Mesendoderm (in vitro differentiated cells): ENCODE results near the gene DEPDC1B. TPM values are rescaled to one million over a fixed set of nuclear protein-coding genes. Genes with fewer than 3 reads are reported as not detected.

Experiments used
- DNase-seq: peaks from one replicate; pipeline ENCODE4 v3.0.0; 2013
- H2AK5ac ChIP-seq: 2 replicates; pipeline ENCODE4 v1.6.1; 2013; ENCODE audit warnings: low read length, inconsistent platforms
- H2BK120ac ChIP-seq: 2 replicates; pipeline ENCODE4 v1.6.1; 2013; ENCODE audit warnings: low read depth, mild to moderate bottlenecking, low read length, moderate library complexity, mixed read lengths
- H2BK15ac ChIP-seq: replicated peaks from 2 replicates; pipeline ENCODE4 v1.6.1; 2013; ENCODE audit warnings: low read depth, mild to moderate bottlenecking, moderate library complexity
- H2BK5ac ChIP-seq: 2 replicates; pipeline ENCODE4 v1.6.1; 2013; ENCODE audit warnings: low read length, inconsistent platforms
- H3K18ac ChIP-seq: 2 replicates; pipeline ENCODE4 v1.6.1; 2013; ENCODE audit warnings: mild to moderate bottlenecking, low read length, mixed read lengths
- H3K23ac ChIP-seq: one replicate; pipeline ENCODE4 v1.6.1; 2013; ENCODE audit warnings: low read length
- H3K27ac ChIP-seq: 2 replicates; pipeline ENCODE4 v1.5.1; 2013; ENCODE audit warnings: low read depth, mild to moderate bottlenecking, inconsistent platforms, low read length, moderate library complexity
- H3K27me3 ChIP-seq: 2 replicates; pipeline ENCODE4 v1.6.1; 2013; ENCODE audit warnings: low read length, control low read depth, mild to moderate bottlenecking, inconsistent platforms; ENCODE audit not compliant: insufficient read depth, poor library complexity
- H3K36me3 ChIP-seq: 2 replicates; pipeline ENCODE4 v1.6.1; 2013; ENCODE audit warnings: low read length, inconsistent platforms; ENCODE audit not compliant: control insufficient read depth, insufficient read depth
- H3K4ac ChIP-seq: one replicate; pipeline ENCODE4 v1.6.1; 2013; ENCODE audit warnings: low read depth, mild to moderate bottlenecking, low read length, moderate library complexity
- H3K4me1 ChIP-seq: 2 replicates; pipeline ENCODE4 v1.6.1; 2013; ENCODE audit warnings: low read depth, low read length, inconsistent platforms; ENCODE audit not compliant: control insufficient read depth
- H3K4me2 ChIP-seq: 2 replicates; pipeline ENCODE4 v1.6.1; 2013; ENCODE audit warnings: low read length
- H3K4me3 ChIP-seq: 2 replicates; pipeline ENCODE4 v1.5.1; 2013; ENCODE audit warnings: mild to moderate bottlenecking, low read length
- H3K56ac ChIP-seq: one replicate; pipeline ENCODE4 v1.6.1; 2013; ENCODE audit warnings: low read length
- H3K79me1 ChIP-seq: 2 replicates; pipeline ENCODE4 v1.6.1; 2013; ENCODE audit warnings: low read length, inconsistent platforms
- H3K79me2 ChIP-seq: 2 replicates; pipeline ENCODE4 v1.6.1; 2013; ENCODE audit warnings: mild to moderate bottlenecking, low read length; ENCODE audit not compliant: control insufficient read depth, insufficient read depth
- H3K9ac ChIP-seq: 2 replicates; pipeline ENCODE4 v1.6.1; 2013; ENCODE audit warnings: low read length, inconsistent platforms
- H4K5ac ChIP-seq: one replicate; pipeline ENCODE4 v1.6.1; 2013; ENCODE audit warnings: low read length
- H4K8ac ChIP-seq: one replicate; pipeline ENCODE4 v1.6.1; 2013; ENCODE audit warnings: low read depth, mild to moderate bottlenecking, control low read depth, low read length, moderate library complexity
- WGBS: extraction: QIAGEN DNeasy Blood & Tissue Kit; methylation state at CpG from one replicate; pipeline ENCODE4 v1.1.7; 2013; ENCODE audit warnings: low lambda C conversion rate, missing lambda C conversion rate; ENCODE audit not compliant: insufficient coverage; ENCODE audit errors: extremely low coverage; 5-methylcytosine and 5-hydroxymethylcytosine counted together
- polyA plus RNA-seq, 2 experiments: library from polyadenylated mRNA; stranded (reverse); fragments of 200-250 nt; gene quantifications; one replicate each; pipeline ENCODE4 v1.2.3, GENCODE V29; 2013

The DEPDC1B gene, protein sequence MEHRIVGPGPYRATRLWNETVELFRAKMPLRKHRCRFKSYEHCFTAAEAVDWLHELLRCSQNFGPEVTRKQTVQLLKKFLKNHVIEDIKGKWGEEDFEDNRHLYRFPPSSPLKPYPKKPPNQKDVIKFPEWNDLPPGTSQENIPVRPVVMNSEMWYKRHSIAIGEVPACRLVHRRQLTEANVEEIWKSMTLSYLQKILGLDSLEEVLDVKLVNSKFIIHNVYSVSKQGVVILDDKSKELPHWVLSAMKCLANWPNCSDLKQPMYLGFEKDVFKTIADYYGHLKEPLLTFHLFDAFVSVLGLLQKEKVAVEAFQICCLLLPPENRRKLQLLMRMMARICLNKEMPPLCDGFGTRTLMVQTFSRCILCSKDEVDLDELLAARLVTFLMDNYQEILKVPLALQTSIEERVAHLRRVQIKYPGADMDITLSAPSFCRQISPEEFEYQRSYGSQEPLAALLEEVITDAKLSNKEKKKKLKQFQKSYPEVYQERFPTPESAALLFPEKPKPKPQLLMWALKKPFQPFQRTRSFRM
- 58.3 TPM for polyA plus RNA-seq (2013, experiment 1 of 2)
- polyA plus RNA-seq (2013, experiment 2 of 2): 57.1 TPM

DNA sequence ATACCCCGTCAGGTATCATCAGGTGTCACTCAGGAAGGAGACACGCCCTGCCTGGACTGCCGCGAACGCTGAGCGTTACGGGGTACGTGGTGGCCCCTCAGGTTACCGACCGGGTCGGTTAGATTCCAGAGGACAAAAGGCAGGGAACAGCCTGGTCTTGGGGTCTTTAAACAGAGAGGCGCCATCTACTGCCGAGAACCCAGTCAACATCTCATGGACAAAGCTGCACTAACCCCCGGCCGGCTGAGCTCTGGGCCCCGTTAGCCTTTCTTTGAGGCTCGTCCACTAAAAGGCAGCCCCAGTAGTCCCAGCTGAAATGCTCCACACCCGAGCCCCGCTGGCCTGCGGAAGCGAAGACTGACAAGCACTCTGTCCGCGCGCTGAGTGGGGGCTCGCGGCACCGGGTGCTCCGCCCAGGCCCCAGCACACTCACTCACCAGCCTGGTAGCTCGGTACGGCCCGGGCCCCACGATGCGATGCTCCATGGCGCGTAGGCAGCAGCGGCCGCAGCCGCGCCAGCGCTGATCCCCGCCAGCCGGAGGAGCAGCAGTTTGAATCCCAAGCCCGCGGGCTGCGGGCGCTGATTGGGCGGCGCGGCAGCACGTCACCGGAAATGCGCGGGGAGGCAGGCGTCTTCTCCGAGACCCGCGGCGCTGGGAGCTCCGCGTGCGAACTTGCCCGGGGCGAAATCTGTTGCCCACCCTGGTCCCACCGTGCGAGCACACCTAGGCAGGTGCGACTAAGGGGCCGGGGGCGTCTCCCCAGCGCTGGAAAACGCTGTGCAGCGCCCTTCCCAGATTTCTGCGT is at the start of gene DEPDC1B:
DEPDC1B (minus strand) TSS at position 558 of the 807 bp plus-strand sequence; CDS start at position 485, 73 bp downstream.
- peaks cover 8% of the 10 kb centered on the region for H3K4me1 ChIP-seq
- peaks cover 27% of the 10 kb centered on the region for H3K79me2 ChIP-seq
- H3K23ac ChIP-seq: no peak within 1 kb of the TSS
- peak within 1 kb of the TSS; percentile 96 for H3K4me2 ChIP-seq
- H3K27ac ChIP-seq: peak within 1 kb of the TSS; percentile 75
- H3K56ac ChIP-seq: peak within 1 kb of the TSS; percentile 95
- peak; percentile 96 for DNase-seq
- no CpG with 5 or more reads among the region's 72 CpGs for WGBS
- H4K8ac ChIP-seq: peak within 1 kb of the TSS; percentile 43
- H2BK15ac ChIP-seq: no peak within 1 kb of the TSS
- peak within 1 kb of the TSS; percentile 63 for H3K18ac ChIP-seq
- H2BK5ac ChIP-seq: peak within 1 kb of the TSS; percentile 62
- peaks cover 7% of the 10 kb centered on the region for H3K79me1 ChIP-seq
- H3K4ac ChIP-seq: peak within 1 kb of the TSS; percentile 90
- no peak within 1 kb of the TSS for H2AK5ac ChIP-seq
- H4K5ac ChIP-seq: peak within 1 kb of the TSS; percentile 97
- H3K36me3 ChIP-seq: no peaks in the 10 kb centered on the region
- H3K9ac ChIP-seq: peak within 1 kb of the TSS; percentile 94
- H3K4me3 ChIP-seq: peak within 1 kb of the TSS; percentile 75
- no peaks in the 10 kb centered on the region for H3K27me3 ChIP-seq
- no peak within 1 kb of the TSS for H2BK120ac ChIP-seq

DNA sequence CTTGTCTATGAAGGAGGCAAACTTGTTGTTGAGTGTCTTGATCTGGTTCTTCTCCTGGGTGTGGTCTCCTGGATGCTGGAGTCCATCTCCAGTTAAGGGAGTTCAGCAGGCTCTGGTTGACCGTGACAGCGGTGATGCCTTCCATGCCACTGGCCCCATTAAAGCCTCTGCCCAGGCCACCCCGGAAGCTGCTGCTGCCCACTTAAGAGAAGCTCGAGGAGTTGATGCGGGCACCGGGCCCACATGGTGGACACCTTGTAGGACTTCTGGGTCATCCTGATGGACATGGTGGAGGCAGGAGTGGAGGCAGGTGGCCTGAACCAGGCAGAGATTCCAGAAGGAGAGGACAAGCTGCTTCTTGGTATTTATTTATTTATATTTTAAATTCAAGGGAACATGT is 44.7 kb upstream of the DEPDC1B start:
- Histone ChIP-seq H3K4ac (no peak overlapping the region), H3K4me3 (no peak overlapping the region), H2BK15ac (no peak overlapping the region), H3K27ac (no peak overlapping the region), H3K23ac (no peak overlapping the region), H3K79me2 (no peaks in the 10 kb centered on the region), H3K36me3 (no peaks in the 10 kb centered on the region), H2BK120ac (no peak overlapping the region), H3K4me1 (no peaks in the 10 kb centered on the region), H3K9ac (no peak overlapping the region), H4K8ac (no peak overlapping the region), H2AK5ac (no peak overlapping the region), H4K5ac (no peak overlapping the region), H3K56ac (no peak overlapping the region), H3K27me3 (no peaks in the 10 kb centered on the region), H2BK5ac (no peak overlapping the region), H3K18ac (no peak overlapping the region), H3K4me2 (no peak overlapping the region), H3K79me1 (no peaks in the 10 kb centered on the region)
- DNase-seq: no peak
- no CpG with 5 or more reads among the region's 6 CpGs for WGBS

DNA sequence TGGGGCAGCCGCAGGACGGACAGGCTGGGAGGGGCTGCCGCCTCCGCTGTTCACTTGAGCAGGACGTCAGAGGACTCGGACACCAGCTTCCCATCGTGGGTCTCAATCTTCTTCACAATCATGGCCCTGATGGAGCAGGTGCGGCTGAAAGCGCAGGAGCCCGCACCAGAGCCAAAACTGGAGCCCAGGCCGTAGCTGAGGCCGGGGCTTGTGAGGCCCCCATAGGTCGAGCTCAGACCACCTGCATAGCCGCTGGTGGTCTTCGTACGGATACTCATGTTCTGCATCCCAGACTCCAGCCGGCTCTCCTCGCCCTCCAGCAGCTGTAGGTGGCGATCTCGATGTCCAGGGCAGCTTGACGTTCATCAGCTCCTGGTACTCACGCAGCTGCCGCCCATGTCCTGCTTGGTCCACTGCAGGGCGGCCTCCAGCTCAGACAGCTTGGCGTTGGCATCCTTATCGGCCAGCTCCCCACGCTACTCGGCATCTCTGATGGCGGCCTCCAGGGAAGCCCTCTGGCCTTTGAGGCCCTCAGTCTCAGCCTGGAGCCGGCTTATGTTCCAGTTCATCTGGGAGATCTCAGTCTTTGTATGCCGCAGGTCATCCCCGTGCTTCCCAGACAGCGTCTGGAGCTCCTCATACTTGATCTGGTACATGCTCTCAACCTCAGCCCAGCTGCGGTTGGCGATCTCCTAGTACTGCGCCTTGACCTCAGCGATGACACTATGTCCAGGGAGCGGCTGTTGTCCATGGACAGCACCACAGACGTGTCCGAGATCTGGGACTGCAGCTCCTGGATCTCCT is 43.7 kb upstream of the DEPDC1B start:
- Histone ChIP-seq H3K27ac (no peak overlapping the region), H3K4ac (no peak overlapping the region), H3K27me3 (no peaks in the 10 kb centered on the region), H3K56ac (no peak overlapping the region), H3K36me3 (no peaks in the 10 kb centered on the region), H2BK5ac (no peak overlapping the region), H2BK120ac (no peak overlapping the region), H3K4me3 (no peak overlapping the region), H3K79me1 (no peaks in the 10 kb centered on the region), H4K5ac (no peak overlapping the region), H3K4me1 (no peaks in the 10 kb centered on the region), H3K23ac (no peak overlapping the region), H3K79me2 (no peaks in the 10 kb centered on the region), H2AK5ac (no peak overlapping the region), H3K18ac (no peak overlapping the region), H4K8ac (no peak overlapping the region), H3K4me2 (no peak overlapping the region), H3K9ac (no peak overlapping the region), H2BK15ac (no peak overlapping the region)
- no peak for DNase-seq
- no CpG with 5 or more reads among the region's 40 CpGs for WGBS

DNA sequence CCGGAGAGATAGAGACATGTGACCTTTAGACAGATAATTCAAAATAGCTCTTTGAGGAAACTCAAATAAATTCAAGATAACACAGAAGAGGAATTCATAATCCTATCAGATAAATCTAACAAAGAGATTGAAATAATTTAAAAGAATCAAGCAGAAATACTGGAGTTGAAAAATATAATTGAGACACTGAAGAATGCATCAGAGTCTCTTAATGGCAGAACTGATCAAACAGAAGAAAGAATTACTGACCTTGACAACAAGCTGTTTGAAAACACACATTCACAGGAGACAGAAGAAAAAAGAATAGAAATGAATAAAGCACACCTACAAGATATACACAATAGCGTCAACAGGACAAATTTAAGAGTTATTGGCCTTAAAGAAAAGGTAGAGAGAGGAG is 40.4 kb upstream of the DEPDC1B start:
- Histone ChIP-seq H3K18ac (no peak overlapping the region), H3K4me1 (no peaks in the 10 kb centered on the region), H3K27me3 (no peaks in the 10 kb centered on the region), H2BK5ac (no peak overlapping the region), H3K56ac (no peak overlapping the region), H3K4me2 (no peak overlapping the region), H2AK5ac (no peak overlapping the region), H2BK120ac (no peak overlapping the region), H3K9ac (no peak overlapping the region), H3K27ac (no peak overlapping the region), H3K4me3 (no peak overlapping the region), H4K8ac (no peak overlapping the region), H4K5ac (no peak overlapping the region), H2BK15ac (no peak overlapping the region), H3K79me2 (no peaks in the 10 kb centered on the region), H3K36me3 (no peaks in the 10 kb centered on the region), H3K23ac (no peak overlapping the region), H3K79me1 (no peaks in the 10 kb centered on the region), H3K4ac (no peak overlapping the region)
- WGBS: no CpG with 5 or more reads among the region's 2 CpGs
- DNase-seq: no peak

DNA sequence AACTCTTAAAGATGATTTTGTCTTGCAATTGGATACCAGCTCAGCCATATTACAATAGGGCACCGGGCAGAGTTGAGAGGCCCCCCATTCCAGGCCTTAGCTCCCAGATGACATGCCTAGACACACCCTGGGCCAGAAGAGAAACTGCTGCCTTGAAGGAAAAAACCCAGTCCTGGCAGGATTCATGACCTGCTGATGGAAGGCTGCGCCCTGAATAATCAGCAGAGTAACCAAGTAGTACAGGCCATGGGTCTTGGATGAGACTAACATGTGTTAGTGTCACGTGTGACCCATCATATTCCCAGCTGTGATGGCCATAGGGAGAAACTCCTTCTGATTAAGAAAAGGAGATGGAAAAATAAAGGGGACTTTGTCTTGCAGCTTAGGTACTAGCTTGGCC is 39.0 kb upstream of the DEPDC1B start:
- H2BK15ac ChIP-seq: no peak overlapping the region
- no peak overlapping the region for H2BK5ac ChIP-seq
- no peak overlapping the region for H3K4me3 ChIP-seq
- H2AK5ac ChIP-seq: no peak overlapping the region
- H4K5ac ChIP-seq: no peak overlapping the region
- H3K4me1 ChIP-seq: no peaks in the 10 kb centered on the region
- no peaks in the 10 kb centered on the region for H3K79me2 ChIP-seq
- no peak for DNase-seq
- H3K36me3 ChIP-seq: no peaks in the 10 kb centered on the region
- H3K27me3 ChIP-seq: no peaks in the 10 kb centered on the region
- H2BK120ac ChIP-seq: no peak overlapping the region
- no peak overlapping the region for H4K8ac ChIP-seq
- no CpG with 5 or more reads among the region's 3 CpGs for WGBS
- H3K4me2 ChIP-seq: no peak overlapping the region
- H3K9ac ChIP-seq: no peak overlapping the region
- no peak overlapping the region for H3K27ac ChIP-seq
- H3K4ac ChIP-seq: no peak overlapping the region
- no peak overlapping the region for H3K23ac ChIP-seq
- H3K79me1 ChIP-seq: no peaks in the 10 kb centered on the region
- H3K18ac ChIP-seq: no peak overlapping the region
- H3K56ac ChIP-seq: no peak overlapping the region
